Uterus (tissue), 4 donors: ENCODE data around the gene DENND2A. TPM values are rescaled to one million over a fixed set of nuclear protein-coding genes. Genes with fewer than 3 reads are reported as not detected.

Experiments
- DNase-seq, 2 donors: peaks; one replicate each; pipeline ENCODE4 v3.0.0-alpha.2; 2019 to 2020
- H3K27ac ChIP-seq, 2 donors: fragments of 200-600 bp; sonication (generic); 1 replicate in 1 of 2; 2 replicates in 1 of 2; pipeline ENCODE4 v1.5.1; 2016 to 2018
- H3K27me3 ChIP-seq, 2 donors: fragments of 200-600 bp; sonication (generic); one replicate each; pipeline ENCODE4 v1.5.1; 2018 to 2019; ENCODE audit warnings: control low read depth in 1 of 2
- H3K36me3 ChIP-seq, 2 donors: fragments of 200-600 bp; sonication (generic); one replicate each; pipeline ENCODE4 v1.5.1; 2019; ENCODE audit warnings: control low read depth in 1 of 2
- H3K4me1 ChIP-seq, 2 donors: fragments of 200-600 bp; sonication (generic); one replicate each; pipeline ENCODE4 v1.5.1; 2018 to 2019; ENCODE audit warnings: control low read depth in 1 of 2
- H3K4me3 ChIP-seq, 2 donors: fragments of 200-600 bp; sonication (generic); 1 replicate in 1 of 2; 2 replicates in 1 of 2; pipeline ENCODE4 v1.5.1; 2018 to 2019; ENCODE audit warnings: mild to moderate bottlenecking in 1 of 2
- H3K9me3 ChIP-seq, 2 donors: fragments of 200-600 bp; sonication (generic); one replicate each; pipeline ENCODE4 v1.5.1; 2019; ENCODE audit warnings: control low read depth in 1 of 2
- CTCF ChIP-seq, 4 experiments: fragments of 200-600 bp in 2 of 4; fragments of 450-650 bp in 2 of 4; sonication (generic) in 2 of 4; IDR thresholded peaks; one replicate each; pipeline ENCODE4 v1.5.1; 2016 to 2019; ENCODE audit warnings: antibody characterized with exemption in 4 of 4, mild to moderate bottlenecking in 2 of 4, moderate library complexity in 1 of 4
- POLR2A ChIP-seq, 2 donors: fragments of 450-650 bp; IDR thresholded peaks; one replicate each; pipeline ENCODE4 v1.6.1; 2016; ENCODE audit warnings: antibody characterized with exemption in 2 of 2, mild to moderate bottlenecking in 1 of 2, moderate library complexity in 1 of 2
- intact Hi-C: fragments of 100-400 bp; cut with DNase I; formaldehyde crosslinking; loops from one replicate; pipeline ENCODE4 v1.15.1; 2023; ENCODE audit warnings: low total_unique reads
- small RNA-seq: library from RNA; depleted of rRNA; stranded (forward); fragments of <200 nt; gene quantifications from one replicate; pipeline ENCODE3, GENCODE V24; 2016
- total RNA-seq, 4 donors: library from RNA; depleted of rRNA in 3 of 4; stranded (reverse); fragments of >200 nt in 3 of 4; gene quantifications; one replicate each; pipeline versions ENCODE4 v1.1.0 to v1.2.4, GENCODE V29; 2014 to 2023
- donor health status: DM: yes; HTN: yes; CAD: no.

DENND2A gene
- total RNA-seq, 4 donors from 2014 or later, result 9.1 to 84.8 (median 35.5) TPM

GRCh38 chr7:140476698-140477261 is 163.8 kb downstream of the DENND2A start:
- Histone ChIP-seq H3K9me3 (no peaks in the 10 kb centered on the region), H3K36me3 (no peaks in the 10 kb centered on the region), H3K4me1 (no peaks in the 10 kb centered on the region), H3K27ac (no peak overlapping the region), H3K4me3 (no peak overlapping the region), H3K27me3 (no peaks in the 10 kb centered on the region)
- intact Hi-C loops, result no loop called here
- no peak for TF ChIP-seq CTCF (IDR thresholded peaks at IDR 0.05)
- no peak for TF ChIP-seq POLR2A (IDR thresholded peaks at IDR 0.05)
- no peak for DNase-seq

GRCh38 chr7:140475747-140476333 is 164.8 kb downstream of the DENND2A start:
- no peaks in the 10 kb centered on the region for H3K36me3 ChIP-seq
- TF ChIP-seq POLR2A (IDR thresholded peaks at IDR 0.05) (no peak), CTCF (IDR thresholded peaks at IDR 0.05) (peak; percentile 43 to 57 (median 54))
- H3K27ac ChIP-seq, result no peak overlapping the region
- DNase-seq, result peak in 1 of 2 donors; percentile 40
- no peaks in the 10 kb centered on the region for H3K27me3 ChIP-seq
- H3K4me1 ChIP-seq, result no peaks in the 10 kb centered on the region
- H3K4me3 ChIP-seq, result no peak overlapping the region
- no peaks in the 10 kb centered on the region for H3K9me3 ChIP-seq
- intact Hi-C loops, result no loop called here

Small RNA genes within 50 kb of the gene (small RNA-seq; reads per million reads assigned to genes)
- gene RF00019 (not detected), gene RN7SL771P (not detected)

Other genes with a start within 250 kb of the DENND2A start
- 100 to 1,000 TPM in 3 of 4 donors, 10 to 100 TPM in 1; 87.9 to 359 (median 148) TPM for gene SLC37A3, start 242.3 kb downstream of the DENND2A start, total RNA-seq
- gene RAB19, start 236.8 kb downstream of the DENND2A start, total RNA-seq, result not detected
- gene MKRN1, start 161.3 kb downstream of the DENND2A start, total RNA-seq, result 10 to 100 TPM; 11.0 to 81.6 (median 54.4) TPM
- 10 to 100 TPM; 13.2 to 24.3 (median 22.4) TPM for gene ADCK2, start 32.1 kb upstream of the DENND2A start, total RNA-seq
- 100 to 1,000 TPM in 3 of 4 donors, 10 to 100 TPM in 1; 29.5 to 349 (median 157) TPM for gene NDUFB2, start 55.9 kb upstream of the DENND2A start, total RNA-seq